Mucosa of descending colon (tissue), 3 donors: ENCODE data around the gene NPW. TPM values are rescaled to one million over a fixed set of nuclear protein-coding genes. Genes with fewer than 3 reads are reported as not detected.

Experiments used
- ATAC-seq: fragments of 200-7000 bp; cut with Tn5 transposase; one replicate; pipeline ENCODE4 v1.9.1; 2020; ENCODE audit warnings: mild to moderate bottlenecking, moderate library complexity
- DNase-seq, 3 donors: peaks; one replicate each; pipeline ENCODE4 v3.0.0-alpha.2; 2020
- H3K36me3 ChIP-seq: fragments of 200-600 bp; one replicate; pipeline ENCODE4 v1.8.0; 2021; ENCODE audit warnings: low read depth, mild to moderate bottlenecking
- H3K4me1 ChIP-seq: fragments of 200-600 bp; one replicate; pipeline ENCODE4 v1.8.0; 2021; ENCODE audit warnings: low read depth, mild to moderate bottlenecking
- H3K4me3 ChIP-seq: fragments of 200-600 bp; one replicate; pipeline ENCODE4 v1.8.0; 2021; ENCODE audit warnings: mild to moderate bottlenecking
- H3K9me3 ChIP-seq: fragments of 200-600 bp; one replicate; pipeline ENCODE4 v1.8.0; 2021; ENCODE audit warnings: mild to moderate bottlenecking
- CTCF ChIP-seq: fragments of 200-600 bp; IDR thresholded peaks from one replicate; pipeline ENCODE4 v1.8.0; 2022; ENCODE audit warnings: antibody characterized with exemption, mild to moderate bottlenecking
- intact Hi-C, 2 donors: fragments of 100-400 bp; cut with DNase I in 1 of 2; cut with micrococcal nuclease in 1 of 2; formaldehyde crosslinking; loops; one replicate each; pipeline versions ENCODE4 v1.11.0 to v1.11.1; 2022; cut with DNase I, micrococcal nuclease
- total RNA-seq, 3 donors: library from RNA; stranded (reverse); fragmentation: NEBNext Ultra II Directional in 2 of 3; extraction: Animal tissue kit (Norgen Biotek cat#: 25700) in 2 of 3; gene quantifications; one replicate each; pipeline versions ENCODE4 v1.2.1 to v1.2.4, GENCODE V29; 2021 to 2023
- donor health status: DM: no; HTN: no; CAD: no; lungs with moderate emphysema.
- donor health status: DM: no; HTN: no; CAD: no.
- donor health status: DM: no; HTN: yes; CAD: no.

NPW gene
- total RNA-seq, 3 donors from 2014 or later = 0.32 to 2.1 (median 0.60) TPM

- peaks cover 64% of the 10 kb centered on the region for H3K4me1 ChIP-seq
- DNase-seq (peak in 2 of 3 donors; percentile 79 to 81), ATAC-seq (peak; percentile 47)
- H3K36me3 ChIP-seq = no peaks in the 10 kb centered on the region
- intact Hi-C loops = no loop called here
- no peak overlapping the region for H3K4me3 ChIP-seq
- TF ChIP-seq CTCF = no peak
- H3K9me3 ChIP-seq = no peaks in the 10 kb centered on the region
These were observed 21.4 kb downstream of the NPW start for GRCh38 chr16:2040787-2041522.

DNA sequence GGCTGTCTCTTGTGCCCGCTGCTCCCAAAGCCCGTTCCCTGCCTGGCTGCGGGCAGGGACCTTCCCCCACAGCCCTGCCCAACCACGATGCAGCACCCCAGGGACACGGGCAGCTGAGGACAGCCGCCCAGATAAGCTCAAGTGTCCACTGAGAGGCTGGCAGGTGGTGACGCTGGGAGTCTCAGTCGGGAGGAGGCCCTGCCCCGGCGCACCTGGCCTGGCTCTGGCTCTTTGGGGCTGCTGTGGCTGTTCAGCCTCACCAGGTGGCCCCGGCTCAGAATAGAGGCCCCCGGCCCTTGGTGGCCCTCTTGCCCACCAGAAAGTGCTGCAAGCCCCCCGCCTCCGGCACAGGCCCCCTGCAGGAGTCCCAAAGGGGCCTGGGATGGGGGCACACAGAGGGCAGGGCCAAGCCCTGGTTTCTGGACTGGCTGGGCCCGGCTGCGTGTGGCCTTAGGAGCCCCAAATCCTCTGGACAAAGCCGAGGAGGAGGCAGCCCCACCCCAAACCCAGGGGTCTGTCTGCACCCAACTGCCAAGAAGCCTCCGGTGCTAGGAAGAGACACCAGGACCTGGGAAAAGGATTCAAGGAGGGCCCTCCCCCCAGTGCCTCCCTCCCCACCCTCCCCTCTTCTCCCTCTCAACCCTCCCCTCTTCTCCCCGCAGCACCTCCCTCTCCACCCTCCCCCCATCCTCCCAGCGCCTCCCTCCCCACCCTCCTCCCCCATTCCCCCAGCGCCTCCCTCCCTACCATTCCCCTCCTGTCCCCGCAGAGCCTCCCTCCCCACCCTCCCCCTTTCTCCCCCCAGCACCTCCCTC is 22.8 kb downstream of the NPW start:
- ATAC-seq (peak; percentile 36), DNase-seq (peak in 1 of 3 donors; percentile 70)
- Histone ChIP-seq H3K4me1 (peaks cover 65% of the 10 kb centered on the region), H3K4me3 (no peak overlapping the region), H3K36me3 (no peaks in the 10 kb centered on the region), H3K9me3 (no peaks in the 10 kb centered on the region)
- intact Hi-C loops = no loop called here
- no peak for TF ChIP-seq CTCF

GRCh38 chr16:2042986-2043666 is 23.5 kb downstream of the NPW start:
- DNase-seq (peak; percentile 67 to 86 (median 75)), ATAC-seq (peak; percentile 57)
- intact Hi-C loops = no loop called here
- TF ChIP-seq CTCF = no peak
- Histone ChIP-seq H3K4me3 (no peak overlapping the region), H3K4me1 (peaks cover 65% of the 10 kb centered on the region), H3K9me3 (no peaks in the 10 kb centered on the region), H3K36me3 (no peaks in the 10 kb centered on the region)

DNA sequence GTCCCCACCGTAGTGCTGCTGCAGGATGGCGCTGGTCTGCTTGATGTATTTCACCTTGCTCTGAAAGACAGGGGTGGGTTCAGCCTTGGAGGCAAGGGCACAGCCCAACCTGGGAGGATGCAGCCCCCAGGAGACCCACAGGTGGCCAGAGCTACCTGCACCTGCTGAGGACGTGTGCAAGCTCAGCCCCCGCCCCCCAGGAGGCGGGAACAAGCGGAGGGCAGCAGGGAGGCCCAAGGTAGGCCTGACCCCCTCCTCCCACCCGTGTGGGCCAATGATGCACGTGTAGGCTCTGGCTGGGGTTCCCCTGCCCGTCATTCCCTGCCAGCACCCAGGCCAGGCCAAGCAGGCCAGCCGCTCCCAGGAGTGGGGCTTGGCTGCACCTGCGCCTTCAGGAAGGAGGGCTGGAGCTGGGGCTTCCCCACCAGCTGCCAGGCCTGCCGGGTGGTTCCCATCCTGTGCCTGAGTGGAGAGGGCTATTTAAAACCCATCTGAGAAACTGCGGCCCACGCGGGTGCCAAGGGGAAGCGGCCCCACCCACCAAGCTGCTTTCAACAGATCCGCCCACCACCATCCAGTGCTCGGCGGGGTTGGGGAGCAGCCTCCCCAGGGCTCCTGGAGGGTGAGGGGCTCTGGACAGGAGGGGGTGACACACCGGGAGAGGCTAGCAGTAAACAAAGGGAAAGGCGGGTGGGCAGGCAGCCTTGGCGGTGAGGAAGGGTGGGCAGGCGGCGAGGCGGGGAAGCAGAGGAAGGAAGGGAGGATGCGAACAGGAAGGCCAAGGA is 24.3 kb downstream of the NPW start:
- Histone ChIP-seq H3K4me3 (no peak overlapping the region), H3K36me3 (no peaks in the 10 kb centered on the region), H3K9me3 (no peaks in the 10 kb centered on the region), H3K4me1 (peaks cover 69% of the 10 kb centered on the region)
- DNase-seq = peak; percentile 61 to 88 (median 79)
- ATAC-seq = peak; percentile 48
- TF ChIP-seq CTCF = no peak
- intact Hi-C loops = no loop called here

DNA sequence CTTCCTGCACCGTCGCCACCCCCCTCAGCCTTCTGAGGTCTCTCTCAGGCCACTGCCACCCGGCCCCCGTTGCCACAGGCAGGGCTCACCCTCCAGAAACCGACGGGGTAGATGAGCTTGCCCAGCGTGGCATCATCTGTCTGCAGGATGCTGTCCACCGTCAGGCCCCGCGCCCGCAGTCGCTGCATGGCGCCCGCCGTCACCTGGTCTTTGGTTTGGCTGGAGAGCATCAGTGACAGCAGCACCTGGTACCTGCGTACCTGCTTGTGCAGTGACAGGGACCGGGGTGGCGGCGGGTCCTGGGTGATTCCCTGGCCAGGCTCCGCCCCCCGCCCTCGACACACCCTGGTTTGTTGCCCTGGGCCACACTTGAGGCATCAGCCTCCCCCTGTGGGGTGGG is 25.0 kb downstream of the NPW start:
- H3K9me3 ChIP-seq = no peaks in the 10 kb centered on the region
- H3K4me3 ChIP-seq = no peak overlapping the region
- peaks cover 66% of the 10 kb centered on the region for H3K4me1 ChIP-seq
- DNase-seq (peak in 1 of 3 donors; percentile 70), ATAC-seq (no peak)
- H3K36me3 ChIP-seq = no peaks in the 10 kb centered on the region
- no peak for TF ChIP-seq CTCF
- intact Hi-C loops = no loop called here
